ENCODE measurements around the gene WFDC2. TPM values are rescaled to one million over a fixed set of nuclear protein-coding genes. Genes with fewer than 3 reads are reported as not detected.
A peak's percentile ranks its signal among the peaks of the same experiment; 100 is the strongest.

WFDC2 gene
- total and polyA plus RNA-seq, 10 of the 15 experiments (the other 5 are each of a cell fraction or from before 2014, with no cell fraction given): 0.13 TPM; not detected in 9

DNA sequence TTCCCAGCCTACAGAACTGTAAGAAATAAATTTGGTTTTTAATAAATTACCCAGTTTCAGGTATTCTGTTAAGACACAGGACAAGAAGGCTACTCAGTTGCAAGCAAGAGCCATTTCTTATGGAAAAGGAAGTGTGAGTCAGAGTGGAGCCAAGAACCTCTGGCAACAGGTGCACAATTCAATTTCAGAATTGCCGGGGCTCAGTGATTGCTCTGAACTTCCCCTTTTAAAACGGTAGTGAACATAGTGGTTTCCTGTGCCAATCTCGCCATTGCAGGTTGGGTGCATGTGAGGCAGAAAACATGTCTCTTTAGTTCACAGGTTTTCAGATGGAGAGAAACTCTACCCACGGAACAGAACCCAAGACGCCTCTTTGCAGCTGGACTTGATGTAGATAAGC is 37.3 kb upstream of the WFDC2 start (continued):
- TF ChIP-seq BCLAF1 (IDR thresholded peaks at IDR 0.05) (no peak), EP300 (IDR thresholded peaks at IDR 0.05; ENCODE audit: borderline replicate concordance in 1 of 2, control insufficient read depth in 1 of 2, low read depth in 2 of 2, low read length in 2 of 2) (no peak; a peak in 1 of 4 replicates), FOXM1 (IDR thresholded peaks at IDR 0.05; ENCODE audit: low read depth, low read length) (peak; percentile 45; the same call in 1 of the 2 replicates), POU2F2 (IDR thresholded peaks at IDR 0.05; ENCODE audit: borderline replicate concordance, low read depth, low read length) (no peak), NFYA (IDR thresholded peaks at IDR 0.05; ENCODE audit: borderline replicate concordance, low read depth, low read length) (no peak), STAT1 (conservative IDR thresholded peaks at IDR 0.05) (no peak), CHD1 (IDR thresholded peaks at IDR 0.05; ENCODE audit: low read depth, low read length) (no peak), PBX3 (IDR thresholded peaks at IDR 0.05; ENCODE audit: insufficient replicate concordance, low read depth, low read length) (no peak), NR2C1 (IDR thresholded peaks at IDR 0.05) (no peak), TAF1 (IDR thresholded peaks at IDR 0.05; ENCODE audit: borderline replicate concordance, low read depth, low read length) (no peak), SMAD5 (IDR thresholded peaks at IDR 0.05; ENCODE audit: low read depth) (no peak), POLR2AphosphoS5 (IDR thresholded peaks at IDR 0.05; ENCODE audit: low read length) (no peak), IKZF2 (IDR thresholded peaks at IDR 0.05) (peak; percentile 68 to 69; a peak in 3 of 4 replicates), ATF2 (IDR thresholded peaks at IDR 0.05; ENCODE audit: low read length) (no peak; the same call in 1 of the 2 replicates), CEBPZ (IDR thresholded peaks at IDR 0.05; ENCODE audit: low read depth, low read length) (no peak), BHLHE40 (IDR thresholded peaks at IDR 0.05; ENCODE audit: borderline replicate concordance in 1 of 2, low read depth in 2 of 2, low read length in 1 of 2) (peak; percentile 31 to 36; a peak in 1 of 4 replicates)
- TF ChIP-seq, protein P1, sequence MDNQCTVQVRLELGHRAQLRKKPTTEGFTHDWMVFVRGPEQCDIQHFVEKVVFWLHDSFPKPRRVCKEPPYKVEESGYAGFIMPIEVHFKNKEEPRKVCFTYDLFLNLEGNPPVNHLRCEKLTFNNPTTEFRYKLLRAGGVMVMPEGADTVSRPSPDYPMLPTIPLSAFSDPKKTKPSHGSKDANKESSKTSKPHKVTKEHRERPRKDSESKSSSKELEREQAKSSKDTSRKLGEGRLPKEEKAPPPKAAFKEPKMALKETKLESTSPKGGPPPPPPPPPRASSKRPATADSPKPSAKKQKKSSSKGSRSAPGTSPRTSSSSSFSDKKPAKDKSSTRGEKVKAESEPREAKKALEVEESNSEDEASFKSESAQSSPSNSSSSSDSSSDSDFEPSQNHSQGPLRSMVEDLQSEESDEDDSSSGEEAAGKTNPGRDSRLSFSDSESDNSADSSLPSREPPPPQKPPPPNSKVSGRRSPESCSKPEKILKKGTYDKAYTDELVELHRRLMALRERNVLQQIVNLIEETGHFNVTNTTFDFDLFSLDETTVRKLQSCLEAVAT (IDR thresholded peaks at IDR 0.05): no peak
